Stomach smooth muscle (tissue), 2 donors: ENCODE measurements around the gene GSS.

Source experiments
- H3K27ac ChIP-seq: one replicate; pipeline ENCODE4 v1.7.0; 2013; ENCODE audit warnings: mild to moderate bottlenecking, low read length, inconsistent platforms
- H3K27me3 ChIP-seq, 2 donors: one replicate each; pipeline ENCODE4 v1.7.0; 2013; ENCODE audit warnings: low read length in 2 of 2; ENCODE audit not compliant: insufficient read depth in 2 of 2, control insufficient read depth in 1 of 2
- H3K36me3 ChIP-seq, 2 donors: one replicate each; pipeline ENCODE4 v1.7.0; 2013; ENCODE audit warnings: low read length in 2 of 2; ENCODE audit not compliant: control insufficient read depth in 2 of 2, insufficient read depth in 2 of 2
- H3K4me1 ChIP-seq: one replicate; pipeline ENCODE4 v1.7.0; 2013; ENCODE audit warnings: low read length; ENCODE audit not compliant: control insufficient read depth, insufficient read depth
- H3K4me3 ChIP-seq, 2 donors: one replicate each; pipeline ENCODE4 v1.7.0; 2013; ENCODE audit warnings: low read length in 2 of 2
- H3K9ac ChIP-seq, 2 donors: one replicate each; pipeline ENCODE4 v1.7.0; 2013; ENCODE audit warnings: low read length in 2 of 2, mild to moderate bottlenecking in 1 of 2
- H3K9me3 ChIP-seq, 2 donors: one replicate each; pipeline ENCODE4 v1.7.0; 2013; ENCODE audit warnings: low read length in 2 of 2; ENCODE audit not compliant: control insufficient read depth in 2 of 2
- donor health status: healthy.
- donor health status: Pancreatic carcinoma.

Gene GSS

GRCh38 chr20:34984756-34985261, 29.2 kb upstream of the GSS start:
- H3K9ac ChIP-seq = no peak overlapping the region
- H3K4me3 ChIP-seq = no peak overlapping the region
- no peaks in the 10 kb centered on the region for H3K9me3 ChIP-seq
- H3K36me3 ChIP-seq = no peaks in the 10 kb centered on the region
- peaks cover 19 to 26% of the 10 kb centered on the region in 2 donors for H3K27me3 ChIP-seq
- H3K27ac ChIP-seq = no peak overlapping the region
- H3K4me1 ChIP-seq = no peaks in the 10 kb centered on the region

GRCh38 chr20:34983995-34984735, 28.6 kb upstream of the GSS start:
- Histone ChIP-seq H3K36me3 (no peaks in the 10 kb centered on the region), H3K27ac (no peak overlapping the region), H3K9ac (no peak overlapping the region), H3K4me1 (no peaks in the 10 kb centered on the region), H3K9me3 (no peaks in the 10 kb centered on the region), H3K4me3 (no peak overlapping the region), H3K27me3 (peaks cover 19 to 26% of the 10 kb centered on the region in 2 donors)

- H3K27me3 ChIP-seq = peaks cover 19 to 26% of the 10 kb centered on the region in 2 donors
- H3K36me3 ChIP-seq = no peaks in the 10 kb centered on the region
- H3K4me3 ChIP-seq = no peak overlapping the region
- no peak overlapping the region for H3K9ac ChIP-seq
- no peaks in the 10 kb centered on the region for H3K9me3 ChIP-seq
- H3K4me1 ChIP-seq = no peaks in the 10 kb centered on the region
- no peak overlapping the region for H3K27ac ChIP-seq
These were observed 27.6 kb upstream of the GSS start for GRCh38 chr20:34983089-34983820.

- Histone ChIP-seq H3K4me1 (no peaks in the 10 kb centered on the region), H3K4me3 (no peak overlapping the region), H3K36me3 (no peaks in the 10 kb centered on the region), H3K27me3 (peaks cover 19 to 26% of the 10 kb centered on the region in 2 donors), H3K9ac (no peak overlapping the region), H3K9me3 (no peaks in the 10 kb centered on the region), H3K27ac (no peak overlapping the region)
These were observed 26.9 kb upstream of the GSS start for GRCh38 chr20:34982270-34983088.

- Histone ChIP-seq H3K36me3 (no peaks in the 10 kb centered on the region), H3K4me3 (no peak overlapping the region), H3K27ac (no peak overlapping the region), H3K9me3 (no peaks in the 10 kb centered on the region), H3K9ac (no peak overlapping the region), H3K27me3 (peaks cover 19 to 26% of the 10 kb centered on the region in 2 donors), H3K4me1 (no peaks in the 10 kb centered on the region)
These were observed 25.1 kb upstream of the GSS start for GRCh38 chr20:34980543-34981233.

GRCh38 chr20:34979366-34980153, 24.0 kb upstream of the GSS start:
- Histone ChIP-seq H3K27ac (no peak overlapping the region), H3K27me3 (peaks cover 19 to 26% of the 10 kb centered on the region in 2 donors), H3K9ac (no peak overlapping the region), H3K4me3 (no peak overlapping the region), H3K9me3 (no peaks in the 10 kb centered on the region), H3K36me3 (no peaks in the 10 kb centered on the region), H3K4me1 (no peaks in the 10 kb centered on the region)

- no peak overlapping the region for H3K9ac ChIP-seq
- H3K4me1 ChIP-seq = no peaks in the 10 kb centered on the region
- H3K27ac ChIP-seq = no peak overlapping the region
- H3K9me3 ChIP-seq = no peaks in the 10 kb centered on the region
- no peaks in the 10 kb centered on the region for H3K36me3 ChIP-seq
- H3K4me3 ChIP-seq = no peak overlapping the region
- peaks cover 8 to 15% of the 10 kb centered on the region in 2 donors for H3K27me3 ChIP-seq
These were observed 22.6 kb upstream of the GSS start for GRCh38 chr20:34978092-34978744.

GRCh38 chr20:34977365-34978091, 21.9 kb upstream of the GSS start:
- Histone ChIP-seq H3K36me3 (no peaks in the 10 kb centered on the region), H3K4me3 (no peak overlapping the region), H3K9me3 (no peaks in the 10 kb centered on the region), H3K27me3 (peaks cover 3 to 12% of the 10 kb centered on the region in 2 donors), H3K27ac (no peak overlapping the region), H3K4me1 (no peaks in the 10 kb centered on the region), H3K9ac (no peak overlapping the region)

GRCh38 chr20:34976286-34976685, 20.7 kb upstream of the GSS start:
- no peak overlapping the region for H3K4me3 ChIP-seq
- no peak overlapping the region for H3K9ac ChIP-seq
- no peak overlapping the region for H3K27ac ChIP-seq
- H3K4me1 ChIP-seq = no peaks in the 10 kb centered on the region
- peaks cover 0 to 8% of the 10 kb centered on the region in 2 donors for H3K27me3 ChIP-seq
- H3K36me3 ChIP-seq = no peaks in the 10 kb centered on the region
- no peaks in the 10 kb centered on the region for H3K9me3 ChIP-seq
